ENCODE results near the gene GRM1.
"Not testable (repeated sequence)": the region's sequence is repeated elsewhere in the genome, so short reads cannot be mapped to it uniquely, and the experiment has no call there.

The GRM1 gene

DNA sequence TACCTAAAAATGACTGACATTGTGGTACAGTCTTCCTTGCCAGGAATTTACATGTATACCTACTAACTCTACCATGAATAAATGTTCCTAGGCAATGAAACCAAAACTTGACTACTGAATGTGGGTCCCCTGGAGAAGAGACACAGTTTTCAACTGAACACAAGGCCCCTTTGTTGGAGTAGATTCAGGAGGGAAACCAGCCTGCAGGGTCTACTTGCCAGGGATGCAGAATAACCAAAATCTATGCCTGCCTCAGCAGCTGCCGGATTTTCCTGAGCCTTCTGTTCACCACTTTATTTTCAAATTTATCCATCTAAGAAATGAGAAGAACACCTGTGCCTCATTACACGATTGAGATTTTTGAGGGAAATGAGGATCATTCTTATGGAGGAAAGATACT lies 211.9 kb downstream of the GRM1 start:
- no peak for TF ChIP-seq ZFX (IDR thresholded peaks at IDR 0.05)
- TF ChIP-seq, protein P1, sequence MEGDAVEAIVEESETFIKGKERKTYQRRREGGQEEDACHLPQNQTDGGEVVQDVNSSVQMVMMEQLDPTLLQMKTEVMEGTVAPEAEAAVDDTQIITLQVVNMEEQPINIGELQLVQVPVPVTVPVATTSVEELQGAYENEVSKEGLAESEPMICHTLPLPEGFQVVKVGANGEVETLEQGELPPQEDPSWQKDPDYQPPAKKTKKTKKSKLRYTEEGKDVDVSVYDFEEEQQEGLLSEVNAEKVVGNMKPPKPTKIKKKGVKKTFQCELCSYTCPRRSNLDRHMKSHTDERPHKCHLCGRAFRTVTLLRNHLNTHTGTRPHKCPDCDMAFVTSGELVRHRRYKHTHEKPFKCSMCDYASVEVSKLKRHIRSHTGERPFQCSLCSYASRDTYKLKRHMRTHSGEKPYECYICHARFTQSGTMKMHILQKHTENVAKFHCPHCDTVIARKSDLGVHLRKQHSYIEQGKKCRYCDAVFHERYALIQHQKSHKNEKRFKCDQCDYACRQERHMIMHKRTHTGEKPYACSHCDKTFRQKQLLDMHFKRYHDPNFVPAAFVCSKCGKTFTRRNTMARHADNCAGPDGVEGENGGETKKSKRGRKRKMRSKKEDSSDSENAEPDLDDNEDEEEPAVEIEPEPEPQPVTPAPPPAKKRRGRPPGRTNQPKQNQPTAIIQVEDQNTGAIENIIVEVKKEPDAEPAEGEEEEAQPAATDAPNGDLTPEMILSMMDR (conservative IDR thresholded peaks at IDR 0.05), result no peak
- H3K27ac ChIP-seq, result no peak overlapping the region

DNA sequence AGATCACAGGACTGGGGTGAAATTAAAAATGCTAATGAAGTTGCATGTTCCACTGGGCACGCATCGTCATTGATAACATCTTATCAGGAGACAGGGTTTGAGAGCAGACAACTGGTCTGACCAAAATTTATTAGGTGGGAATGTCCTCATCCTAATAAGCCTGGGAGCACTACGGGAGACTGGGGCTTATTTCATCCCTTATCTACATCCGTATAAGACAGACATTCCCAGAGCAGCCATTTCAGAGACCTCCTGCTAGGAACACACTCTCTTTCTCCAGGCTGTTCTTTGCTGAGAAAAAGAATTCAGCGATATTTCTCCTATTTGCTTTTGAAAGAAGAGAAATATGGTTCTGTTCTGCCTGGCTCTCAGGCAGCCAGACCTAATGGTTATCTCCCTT lies 214.8 kb downstream of the GRM1 start:
- not testable (repeated sequence) for H3K27ac ChIP-seq

DNA sequence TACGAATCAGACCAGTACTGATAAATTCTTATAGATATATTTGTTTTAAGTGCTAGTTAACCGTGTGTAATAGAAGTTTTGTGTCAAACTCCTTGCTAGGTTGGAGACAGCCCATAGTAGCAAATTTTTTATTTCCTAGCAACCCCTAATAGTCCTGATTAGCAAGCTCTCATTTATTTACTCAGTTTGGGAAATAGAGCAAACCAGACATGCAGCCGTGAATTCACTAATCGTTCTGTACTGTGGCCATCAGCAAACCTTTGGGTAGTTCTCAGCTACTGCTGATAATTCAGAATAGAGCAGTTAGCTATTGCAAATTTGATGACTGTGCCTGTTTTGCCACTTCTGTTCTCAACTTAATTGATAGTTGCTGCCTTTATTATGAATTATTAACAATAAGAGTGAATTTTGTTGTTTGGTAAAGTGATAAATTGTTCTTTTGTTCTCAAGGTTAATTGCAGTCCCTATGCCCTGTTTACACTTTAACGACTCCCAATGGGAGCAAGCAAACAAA lies 215.8 kb downstream of the GRM1 start:
- TF ChIP-seq, protein P1 (conservative IDR thresholded peaks at IDR 0.05), result no peak
- no peak for TF ChIP-seq ZFX (IDR thresholded peaks at IDR 0.05)
- H3K27ac ChIP-seq, result no peak overlapping the region

DNA sequence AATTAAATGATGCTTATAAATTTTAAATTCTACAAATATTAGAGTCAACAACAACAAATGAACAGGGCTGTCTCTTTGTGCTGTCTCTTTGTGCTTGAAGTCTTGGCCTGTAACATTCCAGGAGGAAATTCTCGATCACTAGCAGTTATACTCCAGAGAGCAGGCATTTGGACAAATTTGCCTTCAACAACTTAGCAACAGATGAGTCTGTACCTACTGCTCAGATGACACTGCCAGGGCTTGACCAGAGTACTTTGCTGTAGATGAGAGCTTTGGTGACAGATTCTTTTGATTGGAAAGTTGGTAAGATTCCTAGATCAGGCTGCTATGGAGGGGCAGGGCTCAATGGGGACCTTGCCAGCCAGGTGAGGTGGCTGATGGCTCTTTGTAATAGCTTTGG lies 217.2 kb downstream of the GRM1 start:
- TF ChIP-seq ZFX (IDR thresholded peaks at IDR 0.05), result no peak
- TF ChIP-seq, protein P1 (conservative IDR thresholded peaks at IDR 0.05), result no peak
- H3K27ac ChIP-seq, result no peak overlapping the region

DNA sequence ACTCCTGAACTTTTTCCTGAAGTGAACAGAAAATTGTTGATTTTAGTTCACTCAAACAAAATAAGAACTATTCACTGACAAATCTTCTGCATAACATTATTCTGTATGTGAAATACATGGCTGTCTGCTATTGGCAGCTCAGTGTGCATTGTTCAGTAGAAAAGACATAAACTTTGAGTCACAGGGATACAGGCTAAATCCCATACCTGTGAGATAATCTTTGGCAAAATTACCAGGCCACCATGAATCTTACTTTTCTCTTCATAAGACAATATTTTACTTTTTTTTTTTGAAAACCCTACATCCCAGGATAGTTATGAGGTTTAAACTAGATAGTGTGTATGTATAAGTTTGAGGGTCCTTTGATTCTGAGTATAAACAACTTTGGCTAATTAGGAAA lies 224.8 kb downstream of the GRM1 start:
- TF ChIP-seq, protein P1 (conservative IDR thresholded peaks at IDR 0.05), result no peak
- TF ChIP-seq ZFX (IDR thresholded peaks at IDR 0.05), result no peak
- H3K27ac ChIP-seq, result no peak overlapping the region

DNA sequence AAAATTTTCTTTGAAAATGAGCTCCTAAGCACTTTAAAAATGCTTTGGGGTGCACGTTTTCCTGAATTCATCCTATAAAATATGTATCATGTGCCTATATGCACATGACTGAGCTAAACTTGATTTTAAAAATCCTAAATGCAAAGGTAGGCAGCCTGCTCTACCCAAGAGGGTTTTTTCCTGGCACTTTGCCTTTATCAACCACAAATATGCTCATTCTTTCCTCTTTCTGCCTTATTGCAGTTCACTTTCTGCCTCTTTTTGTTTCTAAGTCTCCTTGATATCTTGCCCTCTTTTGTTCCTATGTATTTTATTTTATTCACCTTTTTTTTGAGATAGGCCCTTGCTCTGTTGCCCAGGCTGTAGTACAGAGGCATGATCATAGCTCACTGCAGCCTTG lies 229.3 kb downstream of the GRM1 start:
- no peak for TF ChIP-seq ZFX (IDR thresholded peaks at IDR 0.05)
- TF ChIP-seq, protein P1 (conservative IDR thresholded peaks at IDR 0.05), result no peak
- H3K27ac ChIP-seq, result no peak overlapping the region

DNA sequence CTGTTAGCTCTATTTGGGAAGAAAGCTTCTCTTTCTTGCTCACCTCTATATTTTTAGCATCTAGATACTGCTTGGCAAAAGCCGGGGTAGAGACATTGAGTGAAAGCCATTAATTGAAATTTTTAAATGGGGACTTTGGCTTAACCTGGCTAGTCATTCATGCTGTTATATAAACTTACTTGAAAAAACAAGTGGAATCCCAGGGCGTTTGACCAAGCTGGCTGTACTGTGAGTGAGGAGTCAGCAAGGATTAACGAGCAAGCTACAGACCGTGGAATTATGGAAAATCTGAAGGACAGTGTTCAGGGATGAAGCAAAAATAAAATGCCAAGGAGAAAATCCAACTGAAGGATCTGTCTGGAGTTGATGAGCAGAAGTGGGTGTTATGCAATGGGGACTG lies 232.0 kb downstream of the GRM1 start:
- no peak overlapping the region for H3K27ac ChIP-seq
- no peak for TF ChIP-seq ZFX (IDR thresholded peaks at IDR 0.05)
- TF ChIP-seq, protein P1 (conservative IDR thresholded peaks at IDR 0.05), result no peak

DNA sequence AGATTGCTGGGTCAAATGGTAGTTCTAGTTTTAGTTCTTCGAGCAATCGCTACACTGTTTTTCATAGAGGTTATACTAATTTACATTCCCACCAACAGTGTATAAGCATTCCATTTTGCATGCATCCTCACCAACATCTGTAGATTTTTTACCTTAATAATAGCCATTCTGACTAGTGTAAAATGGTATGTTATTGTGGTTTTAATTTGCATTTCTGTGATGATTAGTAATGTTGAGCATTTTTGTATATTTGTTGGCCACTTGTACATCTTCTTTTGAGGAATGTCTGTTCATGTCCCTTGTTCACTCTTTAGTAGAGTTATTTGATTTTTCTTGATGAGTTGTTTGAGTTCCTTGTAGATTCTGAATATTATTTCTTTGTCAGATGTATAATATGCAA lies 236.2 kb downstream of the GRM1 start:
- TF ChIP-seq ZFX (IDR thresholded peaks at IDR 0.05), result no peak
- TF ChIP-seq, protein P1 (conservative IDR thresholded peaks at IDR 0.05), result no peak
- H3K27ac ChIP-seq, result no peak overlapping the region

Measured in C4-2B (cell line).